COLO829 (cell line): Measurements from ENCODE around the gene ME3.
"Not testable (repeated sequence)": the region's sequence is repeated elsewhere in the genome, so short reads cannot be mapped to it uniquely, and the experiment has no call there.

Experiments
- DNase-seq: peaks from one replicate; pipeline ENCODE4 v3.0.0; 2012; ENCODE audit warnings: low spot score

The ME3 gene

DNA sequence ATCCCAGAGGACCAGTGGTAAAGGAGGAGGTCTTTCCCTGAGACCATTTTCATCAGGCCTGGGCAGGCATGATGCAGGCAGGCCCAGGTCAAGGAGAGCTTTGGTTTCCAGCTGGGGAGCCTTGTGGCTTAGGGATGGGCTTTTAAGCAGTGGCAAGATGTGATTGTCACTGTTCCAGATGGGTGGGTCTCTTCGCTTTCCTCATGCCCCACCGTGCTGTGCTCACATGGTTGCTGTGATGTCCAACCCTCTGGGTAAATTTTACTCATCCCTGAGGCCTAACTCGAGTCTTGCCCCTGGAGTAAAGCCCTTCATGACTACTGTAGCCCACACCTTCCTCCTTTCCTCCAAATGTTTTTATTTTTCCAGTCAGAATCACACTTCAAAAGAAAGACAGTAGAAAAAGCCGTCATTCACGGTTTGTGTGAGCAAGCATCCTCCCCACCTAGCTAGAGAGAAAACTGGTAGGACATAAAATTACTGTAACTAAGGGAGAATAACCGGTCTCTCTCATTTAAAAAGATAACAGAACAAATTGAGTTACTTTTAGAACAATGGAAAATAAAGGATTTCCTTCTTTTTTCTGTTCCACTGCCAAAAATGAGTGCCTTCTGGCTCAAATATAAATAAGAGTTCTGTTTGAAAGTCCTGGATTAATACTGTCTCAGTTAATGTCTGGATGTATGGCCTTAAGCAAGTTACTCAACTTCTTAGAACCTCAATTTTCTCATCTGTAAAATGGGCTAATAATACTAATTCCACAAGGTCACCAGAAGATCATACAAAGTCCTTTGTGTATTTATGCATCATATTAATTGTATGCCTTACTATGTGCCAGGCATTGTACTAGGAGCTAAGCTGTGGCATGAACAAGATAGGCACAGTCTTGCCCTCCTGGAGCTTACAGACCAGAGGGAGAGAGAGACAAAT lies 84.9 kb downstream of the ME3 start:
- no peak for DNase-seq

DNA sequence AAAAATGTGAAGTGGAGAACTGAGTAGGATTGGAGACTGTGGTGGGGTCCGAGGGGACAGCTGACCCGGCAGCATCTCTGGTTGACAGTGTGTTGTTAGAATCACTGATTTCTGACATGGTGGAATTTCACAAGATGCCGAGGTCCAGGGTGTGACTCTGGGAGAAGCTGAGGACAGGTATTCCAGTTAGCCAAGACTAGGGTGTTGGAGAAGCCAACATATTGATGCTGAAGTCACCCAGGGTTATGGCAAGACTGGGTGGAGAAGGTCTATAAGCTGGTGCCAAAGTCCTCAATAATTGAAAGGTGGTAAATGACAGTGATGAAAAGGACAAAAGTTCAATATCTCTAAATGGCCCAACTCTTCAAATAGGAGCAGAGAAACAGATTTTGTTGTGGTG lies 86.1 kb downstream of the ME3 start:
- DNase-seq = no peak

DNA sequence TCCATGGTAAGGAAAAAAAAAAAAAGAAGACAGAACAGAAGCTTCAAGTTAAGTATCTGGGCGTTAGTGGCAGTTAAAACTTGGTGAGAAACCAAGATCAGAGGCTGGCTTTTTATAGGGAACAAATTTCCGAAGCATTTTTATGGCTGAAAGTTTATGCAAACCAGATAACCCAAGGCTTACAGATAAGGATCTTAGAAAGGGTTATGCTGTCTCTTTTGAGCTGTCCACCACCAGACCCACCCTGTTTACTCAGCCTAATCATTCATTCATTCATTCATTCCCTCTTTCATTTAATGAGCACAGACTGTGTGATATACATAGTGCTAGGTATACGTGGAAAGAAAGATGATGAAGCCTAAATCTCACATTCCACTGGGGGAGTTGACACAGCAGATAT lies 89.5 kb downstream of the ME3 start:
- no peak for DNase-seq

DNA sequence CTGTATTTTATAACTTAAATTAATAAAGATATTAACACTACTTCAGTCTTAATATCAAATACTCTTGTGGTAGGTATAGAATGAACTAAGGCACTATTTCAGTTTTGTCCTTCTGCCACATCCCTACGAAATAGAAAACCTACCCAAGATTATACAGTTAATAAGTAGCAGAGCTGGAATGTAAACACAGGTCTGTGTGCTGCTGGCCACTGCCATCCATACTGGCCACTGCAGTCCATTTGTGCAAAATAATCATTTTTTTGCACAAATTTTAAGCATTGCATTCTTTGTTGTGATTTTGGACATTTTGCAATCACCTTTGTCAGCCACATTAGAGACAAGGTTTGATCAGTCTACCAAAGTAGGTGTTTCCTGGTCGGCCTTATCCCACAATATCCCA lies 91.9 kb downstream of the ME3 start:
- DNase-seq = no peak

DNA sequence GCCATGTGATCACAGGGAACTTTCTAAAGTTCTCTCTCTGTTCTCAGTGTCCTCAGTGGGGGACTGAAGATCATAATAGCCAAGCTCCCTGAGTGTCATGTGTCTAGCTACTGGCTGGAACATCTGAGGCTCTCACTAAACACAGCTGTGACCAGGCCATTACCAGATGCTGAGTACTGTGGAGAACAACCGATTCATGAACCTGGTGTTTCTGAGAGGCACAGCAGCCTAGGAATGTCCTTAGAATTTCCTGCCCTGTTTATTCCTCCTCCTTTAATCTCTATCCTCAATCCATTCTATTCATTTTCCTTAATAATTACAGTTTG lies 93.0 kb downstream of the ME3 start:
- no peak for DNase-seq

DNA sequence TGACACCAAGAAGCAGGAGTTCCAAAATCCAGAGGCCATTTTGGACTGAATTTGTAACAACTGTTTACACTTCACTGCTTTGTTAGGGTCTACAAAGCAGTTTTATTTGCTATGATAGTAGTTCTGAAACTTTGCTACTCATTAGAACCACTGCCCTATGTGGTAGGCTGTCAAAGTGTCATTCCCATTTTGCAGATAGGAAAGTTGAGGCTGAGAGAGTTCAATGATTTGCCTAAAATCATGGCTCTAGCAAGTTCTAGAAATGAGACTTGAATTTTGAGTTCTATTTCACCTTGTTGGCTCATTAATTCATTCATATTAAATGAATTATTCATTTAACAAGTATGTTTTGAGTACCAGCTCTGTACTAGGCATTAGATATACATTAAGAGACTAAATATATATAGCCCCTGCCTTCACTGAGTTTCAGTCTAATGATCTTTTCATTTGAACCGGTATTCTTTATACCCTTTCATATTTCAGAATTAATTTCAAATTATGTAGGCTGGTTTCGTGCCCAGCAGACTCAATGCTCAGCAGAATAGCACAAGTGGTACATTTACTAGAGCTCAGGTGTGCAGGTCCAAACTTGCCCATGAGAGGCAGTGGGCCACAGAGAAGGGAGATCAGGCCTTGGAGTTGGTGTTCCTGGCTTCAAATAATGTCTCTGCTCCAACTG lies 93.5 kb downstream of the ME3 start:
- DNase-seq = no peak

DNA sequence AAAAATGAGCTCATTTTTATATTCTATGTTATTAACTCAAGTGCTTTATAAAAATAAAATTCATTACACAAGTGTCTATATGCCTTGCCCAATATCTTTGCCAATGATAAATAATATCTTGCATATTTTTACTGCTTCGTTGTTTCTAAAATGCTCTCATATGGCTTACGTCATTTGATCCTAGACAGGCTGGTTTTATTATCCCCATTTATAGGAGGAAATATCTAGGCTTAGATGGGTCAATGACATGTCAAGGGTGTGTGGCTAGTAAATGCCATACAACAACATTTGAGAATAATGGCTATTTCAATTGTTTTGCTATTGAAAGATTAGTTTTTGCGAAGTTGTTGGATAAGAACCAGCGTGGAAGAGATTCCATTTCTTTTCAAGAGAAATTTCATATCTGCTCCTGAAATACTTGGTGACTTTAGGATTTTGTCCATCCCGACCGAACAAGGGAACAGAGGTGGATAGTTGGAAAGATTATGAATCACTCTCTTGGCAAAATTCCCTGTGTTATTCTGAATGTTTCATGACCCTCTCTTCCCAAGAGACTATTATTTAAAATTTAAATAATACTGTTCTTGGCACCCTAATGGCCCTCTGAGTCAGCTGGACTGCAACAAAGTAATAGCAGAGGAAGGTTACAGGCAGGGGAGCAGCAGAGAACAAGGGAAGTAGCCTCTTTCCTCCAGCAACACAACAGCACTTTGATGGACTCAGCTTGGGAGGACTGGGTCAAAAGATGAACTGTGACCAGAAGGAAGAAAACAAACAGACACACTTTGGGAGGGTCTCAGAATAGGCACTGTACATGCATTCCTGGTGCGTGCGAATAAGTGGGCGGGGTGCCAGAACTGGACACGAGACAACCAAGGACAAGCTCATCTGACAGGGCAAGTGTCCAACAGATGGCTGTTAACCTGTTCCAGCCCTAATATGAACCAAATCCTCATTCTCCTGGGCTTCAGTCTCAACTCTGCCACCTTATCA lies 94.5 kb downstream of the ME3 start:
- peak; percentile 93 for DNase-seq

DNA sequence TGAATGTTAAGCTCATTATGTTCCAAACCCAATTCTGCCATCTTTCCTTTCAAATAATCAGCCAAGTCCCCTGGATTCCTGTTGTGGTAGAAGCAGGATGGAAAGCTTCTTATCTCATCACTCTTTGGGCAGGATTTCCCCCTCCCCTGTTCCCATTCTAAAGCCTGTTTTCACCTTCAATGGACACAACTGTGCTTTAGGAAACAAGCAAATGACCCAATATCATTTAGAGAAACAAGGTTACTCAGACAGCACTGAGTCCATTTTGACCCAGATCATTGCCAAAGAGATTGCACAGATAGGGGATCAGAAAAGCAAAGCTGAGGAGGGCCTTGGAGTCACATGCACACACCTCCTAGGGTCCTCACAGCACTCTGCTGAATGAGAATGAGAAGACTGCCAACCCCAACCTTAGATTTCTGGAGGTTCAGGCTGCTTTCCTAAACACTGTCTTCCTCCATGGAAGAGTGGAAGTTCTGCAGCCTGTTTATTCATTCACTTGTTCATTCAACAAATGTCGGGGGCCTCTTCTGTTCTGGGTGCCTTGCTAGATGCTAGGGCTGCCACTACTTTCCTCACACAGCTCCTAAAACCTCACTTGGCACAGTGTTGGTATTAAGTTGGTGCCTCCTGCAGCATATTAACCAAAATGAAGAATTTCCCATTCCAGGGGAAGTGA lies 95.3 kb downstream of the ME3 start:
- no peak for DNase-seq

DNA sequence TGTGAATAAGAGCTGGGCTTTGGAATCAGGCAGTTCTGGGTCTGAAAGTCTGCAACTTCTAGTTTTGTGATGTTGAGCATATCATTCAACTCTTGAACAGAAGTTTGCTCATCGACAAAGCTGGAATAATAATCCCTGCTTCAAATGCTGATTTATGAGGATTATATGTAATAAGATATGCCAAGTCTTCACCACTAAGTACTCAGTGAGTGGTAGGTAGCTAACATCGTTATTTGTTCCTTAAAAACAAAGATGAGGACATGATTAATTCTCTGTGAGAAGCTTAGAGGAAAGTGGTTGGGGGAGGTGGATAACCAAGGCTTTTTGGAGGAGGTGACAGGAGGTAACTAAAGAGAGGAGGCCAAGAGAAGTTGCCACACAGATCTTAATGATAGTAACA lies 96.5 kb downstream of the ME3 start:
- DNase-seq = no peak

DNA sequence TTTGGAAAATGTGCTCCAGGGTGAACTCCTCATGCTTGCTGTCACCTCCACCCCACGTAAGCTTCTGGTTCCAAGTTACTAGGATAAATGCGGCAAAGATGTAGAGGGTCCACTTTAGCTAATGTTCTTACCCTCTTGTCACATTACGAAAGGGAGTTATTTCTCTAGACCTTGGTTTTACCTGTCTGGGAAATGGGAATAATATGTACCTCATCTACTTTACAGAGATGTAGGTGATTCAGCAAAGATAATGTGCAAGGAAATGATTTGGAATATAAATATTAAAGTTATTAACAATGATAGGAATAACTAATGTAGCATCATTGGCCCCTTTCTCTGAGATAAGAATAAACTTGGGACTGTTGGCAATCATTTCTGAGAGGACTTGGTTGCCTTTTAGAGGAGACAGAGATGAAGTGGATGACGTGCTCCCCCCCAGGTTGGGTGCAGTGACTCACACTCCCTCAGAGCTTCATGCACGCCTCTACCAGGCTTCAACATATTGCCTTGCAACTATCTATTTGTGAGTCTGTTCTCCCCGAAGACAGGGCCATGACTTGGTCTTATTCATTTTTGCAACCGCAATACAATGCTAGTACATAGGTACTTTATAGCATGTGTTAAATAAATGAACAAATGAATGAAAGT lies 97.1 kb downstream of the ME3 start:
- DNase-seq = no peak

DNA sequence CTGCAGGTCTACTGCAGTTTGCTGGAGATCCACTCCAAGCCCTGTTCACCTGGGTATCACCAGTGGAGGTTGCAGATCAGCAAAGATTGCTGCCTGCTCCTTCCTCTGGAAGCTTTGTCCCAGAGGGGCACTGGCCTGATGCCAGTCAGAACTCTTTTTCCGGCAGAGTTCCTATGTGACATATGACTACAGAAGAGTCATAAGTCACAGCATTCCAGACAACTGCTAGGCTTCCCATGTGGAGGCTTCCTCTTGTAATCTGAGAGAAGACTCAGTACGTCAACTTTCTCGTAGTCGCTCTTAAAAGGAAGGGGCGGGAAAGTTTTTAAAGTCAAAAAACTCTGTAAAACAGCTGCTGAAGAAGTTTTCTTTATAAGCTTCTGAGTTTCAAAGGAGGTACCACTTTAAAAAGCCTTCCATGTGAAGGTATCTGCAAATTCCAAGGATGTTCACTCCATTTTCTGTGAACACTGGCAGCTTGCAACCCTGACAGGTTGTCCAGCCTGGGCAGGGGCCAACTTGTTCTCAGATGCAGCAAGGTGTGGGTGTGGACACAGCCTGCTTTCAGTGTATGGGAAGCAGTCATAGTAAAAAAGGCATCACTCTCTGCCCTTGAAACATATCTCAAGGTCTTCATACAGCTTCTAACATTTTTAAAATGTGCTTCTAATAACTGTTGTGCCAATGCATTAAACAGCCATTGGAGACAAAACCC lies 97.8 kb downstream of the ME3 start:
- DNase-seq = no peak

DNA sequence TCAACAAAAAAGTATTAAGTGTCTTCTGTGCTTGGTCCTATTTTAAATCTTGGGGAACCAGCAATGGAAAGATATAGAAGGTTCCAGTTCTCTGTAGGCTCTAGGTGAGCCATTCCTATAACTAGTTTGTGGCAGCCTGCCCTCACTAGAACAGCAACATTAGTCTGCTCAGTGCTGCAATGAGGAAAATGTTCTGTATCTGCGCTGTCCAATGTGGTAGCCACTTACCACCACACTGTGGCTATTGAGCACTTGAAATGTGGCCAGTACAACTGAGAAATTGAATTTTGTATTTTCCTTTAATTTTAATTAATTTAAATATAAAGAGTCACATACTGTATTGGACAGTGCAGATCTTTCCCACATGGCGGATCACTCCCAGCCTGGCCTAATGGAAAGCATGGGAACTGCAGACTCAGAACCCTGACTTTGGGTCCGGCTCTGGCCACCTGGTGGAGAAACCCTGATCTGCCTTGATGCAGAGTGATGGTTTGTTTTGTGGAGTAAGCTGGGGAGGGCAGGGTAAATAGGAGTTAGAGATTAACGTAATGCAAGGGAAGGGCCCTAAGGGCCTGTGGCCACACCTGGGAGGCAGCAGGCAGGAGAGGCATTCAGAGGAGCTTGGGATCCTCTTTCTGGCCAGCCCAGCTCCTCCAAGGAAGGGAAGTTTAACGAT lies 101.0 kb downstream of the ME3 start:
- DNase-seq = no peak

DNA sequence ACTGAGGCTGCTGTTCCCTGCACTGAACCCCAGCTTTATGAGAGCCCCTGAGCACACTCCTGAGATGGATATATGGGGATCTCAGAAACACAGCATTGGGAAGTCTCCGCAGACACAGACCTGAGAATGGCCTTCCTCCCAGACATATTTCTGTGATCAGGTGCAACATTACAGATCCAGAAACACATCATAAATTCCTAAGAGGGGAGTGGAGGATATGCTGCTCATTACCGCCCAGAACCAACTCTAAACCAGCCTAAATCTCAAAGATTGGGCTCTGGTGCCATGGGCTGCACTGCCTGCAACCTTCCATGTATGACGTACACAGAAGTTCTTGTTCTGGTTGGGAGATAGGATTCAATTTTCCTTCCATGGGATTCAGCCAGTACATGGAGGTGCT lies 102.0 kb downstream of the ME3 start:
- no peak for DNase-seq

DNA sequence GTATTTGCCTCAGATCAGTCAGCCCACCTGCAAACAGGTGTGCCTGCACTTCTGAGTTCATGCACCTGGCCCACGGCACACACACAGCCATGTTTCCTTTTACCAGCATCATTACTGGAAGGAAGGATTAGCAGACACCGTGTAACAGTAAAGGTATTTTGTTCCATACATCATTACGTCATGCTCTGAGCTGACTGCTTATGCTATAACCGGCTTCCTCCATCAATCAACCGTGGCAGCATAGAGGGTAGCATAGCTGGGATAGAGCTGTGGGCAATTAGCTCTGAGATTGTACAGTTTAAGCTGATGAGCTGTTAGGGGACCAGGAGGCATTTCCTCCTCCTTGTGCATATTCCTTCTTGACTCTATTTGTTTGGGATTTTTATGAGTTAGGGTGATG lies 102.4 kb downstream of the ME3 start:
- no peak for DNase-seq

DNA sequence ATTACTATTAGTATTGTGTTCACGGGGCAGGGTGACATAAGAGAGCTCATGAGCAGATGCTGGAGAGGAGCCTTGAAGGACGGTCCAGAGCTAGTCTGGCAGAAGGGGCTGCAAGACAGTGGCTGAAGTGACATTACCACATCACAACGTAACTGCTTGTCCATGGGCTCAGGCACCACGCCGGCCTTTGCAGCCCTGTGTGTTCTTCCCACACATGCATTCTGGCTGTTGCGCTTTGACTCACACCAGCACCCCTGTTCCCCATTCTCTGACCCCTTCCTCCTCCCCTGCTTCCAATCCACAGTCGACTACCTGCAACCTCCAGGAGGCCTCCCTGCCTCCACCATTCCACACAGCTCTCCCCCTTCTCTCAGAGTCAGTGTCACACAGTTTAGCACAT lies 103.3 kb downstream of the ME3 start:
- no peak for DNase-seq

DNA sequence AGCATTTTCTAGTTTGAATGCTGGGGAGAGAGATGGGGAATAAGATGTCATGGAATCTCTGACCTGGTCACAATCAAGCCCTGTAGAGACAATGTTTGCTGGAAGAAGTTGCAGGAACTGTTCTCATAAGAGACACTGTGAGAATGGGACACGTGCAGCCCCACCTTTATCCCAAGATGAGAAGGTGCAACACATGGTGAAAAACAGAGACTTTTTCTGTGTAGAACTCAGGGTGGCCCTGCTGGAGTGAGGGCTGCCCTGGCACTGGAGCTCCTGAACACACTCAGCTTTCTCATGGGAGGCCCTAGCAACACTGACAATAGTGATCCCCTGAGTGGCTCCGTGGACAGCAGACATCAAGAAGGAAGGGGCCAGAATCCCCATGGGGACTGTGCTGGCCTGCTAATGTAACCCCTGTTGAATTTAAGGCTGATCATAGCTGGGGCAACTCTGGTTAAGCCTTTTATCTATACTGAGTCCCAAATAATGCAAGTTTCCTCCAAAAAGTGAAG lies 106.6 kb downstream of the ME3 start:
- DNase-seq = no peak

DNA sequence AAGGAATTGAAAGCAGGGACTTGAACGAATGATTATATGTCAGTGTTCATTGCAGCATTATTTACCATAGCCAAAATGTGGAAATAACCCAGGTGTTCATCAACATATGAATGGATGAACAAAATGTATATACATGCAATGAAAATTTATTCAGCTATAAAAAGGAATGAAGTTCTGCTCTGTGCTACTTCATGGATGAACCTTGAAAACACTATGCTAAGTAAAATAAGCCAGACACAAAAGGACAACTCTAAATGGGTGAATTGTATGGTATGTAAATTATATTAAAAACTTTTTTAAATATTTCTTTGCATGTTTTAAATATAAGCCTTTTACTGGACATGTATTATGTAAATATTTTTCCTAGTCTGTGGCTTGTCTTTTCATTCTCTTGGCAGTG lies 107.0 kb downstream of the ME3 start:
- DNase-seq = no peak

DNA sequence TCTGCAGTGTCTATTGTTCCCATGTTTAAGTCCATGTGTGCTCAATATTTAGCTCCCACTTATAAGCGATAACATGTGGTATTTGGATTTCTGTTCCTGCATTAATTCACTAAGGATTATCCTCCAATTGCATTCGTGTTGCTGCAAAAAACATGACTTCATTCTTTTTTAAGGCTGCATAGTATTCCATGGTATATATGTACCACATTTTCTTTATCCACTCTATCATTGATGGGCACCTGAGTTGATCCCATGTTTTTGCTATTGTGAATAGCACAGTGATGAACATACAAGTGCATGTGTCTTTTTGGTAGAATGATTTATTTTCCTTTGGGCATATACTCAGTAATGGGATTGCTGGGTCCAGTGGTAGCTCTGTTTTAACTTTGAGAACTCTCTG lies 109.6 kb downstream of the ME3 start:
- not testable (repeated sequence) for DNase-seq

DNA sequence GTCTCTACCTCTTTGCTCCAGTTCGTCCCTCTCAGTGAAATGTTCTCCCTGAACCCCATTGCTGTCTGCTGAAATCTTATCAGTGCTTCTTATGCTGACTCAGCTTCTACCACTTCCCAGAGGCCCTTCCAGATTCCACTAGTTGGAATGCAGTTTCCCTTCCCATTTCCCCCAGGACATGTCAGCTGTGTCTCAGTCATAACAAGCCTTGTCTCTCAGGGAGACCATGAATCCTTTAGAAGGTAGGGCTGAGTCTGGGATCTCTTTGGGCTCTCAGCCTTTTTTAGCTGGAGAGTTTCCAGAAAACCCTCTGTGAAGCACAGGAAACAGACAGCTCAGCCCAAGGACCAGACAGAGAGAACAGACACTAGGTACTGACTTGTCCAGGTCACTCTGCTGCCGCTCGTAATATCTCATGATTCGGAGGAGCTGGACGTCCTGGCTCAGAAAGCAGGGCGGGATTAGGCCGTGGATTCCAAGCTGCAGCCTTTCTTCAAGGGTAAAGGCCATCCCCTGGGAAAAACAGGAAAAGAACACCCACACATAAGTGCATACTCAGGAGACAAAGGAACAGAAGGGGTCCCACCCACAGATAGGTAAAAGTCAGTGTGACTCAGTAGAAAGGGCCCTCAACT lies 113.0 kb downstream of the ME3 start:
- DNase-seq = peak; percentile 76
